ENCODE results near the gene RHD. TPM values are rescaled to one million over a fixed set of nuclear protein-coding genes. Genes with fewer than 3 reads are reported as not detected.
"Not testable (repeated sequence)": the region's sequence is repeated elsewhere in the genome, so short reads cannot be mapped to it uniquely, and the experiment has no call there.

Gene RHD
- total RNA-seq, 1 experiment from 2014 or later = not detected

- intact Hi-C loops (cut with micrococcal nuclease; ENCODE audit: unreplicated experiment) = not testable (repeated sequence)
Measured at GRCh38 chr1:25279693-25280111, 7.4 kb downstream of the RHD start.

DNA sequence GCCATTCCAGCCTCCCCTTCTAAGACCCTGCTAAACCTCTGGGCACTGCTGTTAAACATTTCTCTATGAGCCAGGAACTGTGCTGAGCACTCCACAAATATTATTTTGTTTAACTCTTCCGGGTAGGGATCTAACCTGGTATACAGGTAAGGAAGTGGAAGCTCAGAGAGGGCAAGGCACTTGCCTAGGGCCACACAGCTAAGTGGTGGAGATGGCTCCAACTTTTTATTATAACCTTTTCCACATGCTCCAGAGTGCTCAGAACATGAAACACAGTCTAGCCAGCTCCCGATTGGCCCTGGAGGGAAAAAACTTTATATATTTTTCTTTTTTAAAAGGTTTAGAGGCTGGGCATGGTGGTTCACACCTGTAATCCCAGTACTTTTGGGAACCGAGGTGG lies 13.6 kb downstream of the RHD start:
- intact Hi-C loops (cut with micrococcal nuclease; ENCODE audit: unreplicated experiment); H3K9me3 ChIP-seq; H3K4me1 Mint-ChIP-seq (ENCODE audit: low read depth, unreplicated experiment); H3K4me3 ChIP-seq (ENCODE audit: low read depth, low read length); POLR2A ChIA-PET; H3K4me1 ChIP-seq; H3K27me3 ChIP-seq (replicated peaks; ENCODE audit: control insufficient read depth, insufficient read depth, low read length); BruUV-seq (replicated peaks); H3K9me3 Mint-ChIP-seq (ENCODE audit: unreplicated experiment); H3K27me3 Mint-ChIP-seq (ENCODE audit: insufficient read depth, unreplicated experiment); DNase-seq; H3K27ac Mint-ChIP-seq (ENCODE audit: unreplicated experiment); H3K4me3 Mint-ChIP-seq (ENCODE audit: unreplicated experiment); H3K36me3 Mint-ChIP-seq (ENCODE audit: insufficient read depth, unreplicated experiment); CTCF ChIA-PET; H3K36me3 ChIP-seq (ENCODE audit: control insufficient read depth, insufficient read depth, low read length): not testable (repeated sequence)

More at GRCh38 chr1:25279693-25280111, 7.4 kb downstream of the RHD start:
- BruUV-seq (replicated peaks); H3K9me3 ChIP-seq; H3K36me3 Mint-ChIP-seq (ENCODE audit: insufficient read depth, unreplicated experiment); H3K4me1 ChIP-seq; H3K4me1 Mint-ChIP-seq (ENCODE audit: low read depth, unreplicated experiment); H3K9me3 Mint-ChIP-seq (ENCODE audit: unreplicated experiment); H3K4me3 Mint-ChIP-seq (ENCODE audit: unreplicated experiment); H3K4me3 ChIP-seq (ENCODE audit: low read depth, low read length); H3K27me3 ChIP-seq (replicated peaks; ENCODE audit: control insufficient read depth, insufficient read depth, low read length); H3K36me3 ChIP-seq (ENCODE audit: control insufficient read depth, insufficient read depth, low read length); H3K27ac Mint-ChIP-seq (ENCODE audit: unreplicated experiment); POLR2A ChIA-PET; CTCF ChIA-PET; H3K27me3 Mint-ChIP-seq (ENCODE audit: insufficient read depth, unreplicated experiment); DNase-seq: not testable (repeated sequence)

- H3K4me1 Mint-ChIP-seq (ENCODE audit: low read depth, unreplicated experiment); CTCF ChIA-PET; H3K4me1 ChIP-seq; H3K36me3 Mint-ChIP-seq (ENCODE audit: insufficient read depth, unreplicated experiment); H3K27ac Mint-ChIP-seq (ENCODE audit: unreplicated experiment); POLR2A ChIA-PET; BruUV-seq (replicated peaks); H3K4me3 ChIP-seq (ENCODE audit: low read depth, low read length); H3K36me3 ChIP-seq (ENCODE audit: control insufficient read depth, insufficient read depth, low read length); H3K27me3 Mint-ChIP-seq (ENCODE audit: insufficient read depth, unreplicated experiment); intact Hi-C loops (cut with micrococcal nuclease; ENCODE audit: unreplicated experiment); H3K4me3 Mint-ChIP-seq (ENCODE audit: unreplicated experiment); H3K9me3 ChIP-seq; H3K27me3 ChIP-seq (replicated peaks; ENCODE audit: control insufficient read depth, insufficient read depth, low read length); H3K9me3 Mint-ChIP-seq (ENCODE audit: unreplicated experiment); DNase-seq: not testable (repeated sequence)
Measured at GRCh38 chr1:25287164-25287563, 14.9 kb downstream of the RHD start.

DNA sequence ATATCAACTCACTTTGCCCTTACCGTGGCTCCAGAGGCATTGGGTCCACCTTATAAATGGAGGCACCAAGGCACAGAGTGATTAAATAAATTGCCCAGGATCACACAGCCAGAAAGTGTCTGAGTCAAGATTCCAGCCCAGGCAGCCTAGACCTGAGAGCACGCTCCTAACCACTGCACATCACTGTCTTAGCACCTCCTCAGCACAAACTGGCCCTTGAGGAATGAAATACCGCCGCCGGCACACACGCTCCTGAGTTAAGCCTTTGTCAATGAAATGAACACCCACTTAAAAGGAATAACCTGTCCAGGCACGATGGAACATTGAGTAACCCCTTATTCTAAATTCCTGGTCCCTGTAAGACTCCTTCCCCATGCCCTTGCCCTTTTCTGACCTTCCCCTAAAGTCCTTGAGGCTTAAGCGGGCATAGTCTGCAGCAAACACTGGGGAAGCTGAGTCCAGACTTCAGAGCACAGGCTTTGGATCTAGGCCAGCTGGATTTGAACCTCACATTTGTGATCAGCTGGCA lies 16.3 kb downstream of the RHD start:
- H3K9me3 ChIP-seq; CTCF ChIA-PET; DNase-seq; H3K4me3 ChIP-seq (ENCODE audit: low read depth, low read length); H3K4me3 Mint-ChIP-seq (ENCODE audit: unreplicated experiment); H3K36me3 Mint-ChIP-seq (ENCODE audit: insufficient read depth, unreplicated experiment); H3K27me3 Mint-ChIP-seq (ENCODE audit: insufficient read depth, unreplicated experiment); H3K36me3 ChIP-seq (ENCODE audit: control insufficient read depth, insufficient read depth, low read length); H3K9me3 Mint-ChIP-seq (ENCODE audit: unreplicated experiment); H3K4me1 ChIP-seq; H3K27me3 ChIP-seq (replicated peaks; ENCODE audit: control insufficient read depth, insufficient read depth, low read length); intact Hi-C loops (cut with micrococcal nuclease; ENCODE audit: unreplicated experiment); H3K4me1 Mint-ChIP-seq (ENCODE audit: low read depth, unreplicated experiment); BruUV-seq (replicated peaks); POLR2A ChIA-PET; H3K27ac Mint-ChIP-seq (ENCODE audit: unreplicated experiment): not testable (repeated sequence)

- H3K4me3 Mint-ChIP-seq (ENCODE audit: unreplicated experiment); H3K9me3 ChIP-seq; H3K36me3 Mint-ChIP-seq (ENCODE audit: insufficient read depth, unreplicated experiment); H3K36me3 ChIP-seq (ENCODE audit: control insufficient read depth, insufficient read depth, low read length); H3K4me1 Mint-ChIP-seq (ENCODE audit: low read depth, unreplicated experiment); CTCF ChIA-PET; H3K27me3 Mint-ChIP-seq (ENCODE audit: insufficient read depth, unreplicated experiment); H3K9me3 Mint-ChIP-seq (ENCODE audit: unreplicated experiment); H3K4me3 ChIP-seq (ENCODE audit: low read depth, low read length); H3K4me1 ChIP-seq; H3K27ac Mint-ChIP-seq (ENCODE audit: unreplicated experiment); H3K27me3 ChIP-seq (replicated peaks; ENCODE audit: control insufficient read depth, insufficient read depth, low read length); DNase-seq; BruUV-seq (replicated peaks); POLR2A ChIA-PET; intact Hi-C loops (cut with micrococcal nuclease; ENCODE audit: unreplicated experiment): not testable (repeated sequence)
Measured at GRCh38 chr1:25290043-25290442, 17.7 kb downstream of the RHD start.

- CTCF ChIA-PET; H3K9me3 ChIP-seq; H3K4me1 ChIP-seq; H3K27me3 Mint-ChIP-seq (ENCODE audit: insufficient read depth, unreplicated experiment); BruUV-seq (replicated peaks); intact Hi-C loops (cut with micrococcal nuclease; ENCODE audit: unreplicated experiment); POLR2A ChIA-PET; H3K4me1 Mint-ChIP-seq (ENCODE audit: low read depth, unreplicated experiment); H3K27me3 ChIP-seq (replicated peaks; ENCODE audit: control insufficient read depth, insufficient read depth, low read length); H3K4me3 Mint-ChIP-seq (ENCODE audit: unreplicated experiment); H3K27ac Mint-ChIP-seq (ENCODE audit: unreplicated experiment); H3K9me3 Mint-ChIP-seq (ENCODE audit: unreplicated experiment); DNase-seq; H3K36me3 Mint-ChIP-seq (ENCODE audit: insufficient read depth, unreplicated experiment); H3K4me3 ChIP-seq (ENCODE audit: low read depth, low read length); H3K36me3 ChIP-seq (ENCODE audit: control insufficient read depth, insufficient read depth, low read length): not testable (repeated sequence)
Measured at GRCh38 chr1:25293426-25293825, 21.1 kb downstream of the RHD start.

DNA sequence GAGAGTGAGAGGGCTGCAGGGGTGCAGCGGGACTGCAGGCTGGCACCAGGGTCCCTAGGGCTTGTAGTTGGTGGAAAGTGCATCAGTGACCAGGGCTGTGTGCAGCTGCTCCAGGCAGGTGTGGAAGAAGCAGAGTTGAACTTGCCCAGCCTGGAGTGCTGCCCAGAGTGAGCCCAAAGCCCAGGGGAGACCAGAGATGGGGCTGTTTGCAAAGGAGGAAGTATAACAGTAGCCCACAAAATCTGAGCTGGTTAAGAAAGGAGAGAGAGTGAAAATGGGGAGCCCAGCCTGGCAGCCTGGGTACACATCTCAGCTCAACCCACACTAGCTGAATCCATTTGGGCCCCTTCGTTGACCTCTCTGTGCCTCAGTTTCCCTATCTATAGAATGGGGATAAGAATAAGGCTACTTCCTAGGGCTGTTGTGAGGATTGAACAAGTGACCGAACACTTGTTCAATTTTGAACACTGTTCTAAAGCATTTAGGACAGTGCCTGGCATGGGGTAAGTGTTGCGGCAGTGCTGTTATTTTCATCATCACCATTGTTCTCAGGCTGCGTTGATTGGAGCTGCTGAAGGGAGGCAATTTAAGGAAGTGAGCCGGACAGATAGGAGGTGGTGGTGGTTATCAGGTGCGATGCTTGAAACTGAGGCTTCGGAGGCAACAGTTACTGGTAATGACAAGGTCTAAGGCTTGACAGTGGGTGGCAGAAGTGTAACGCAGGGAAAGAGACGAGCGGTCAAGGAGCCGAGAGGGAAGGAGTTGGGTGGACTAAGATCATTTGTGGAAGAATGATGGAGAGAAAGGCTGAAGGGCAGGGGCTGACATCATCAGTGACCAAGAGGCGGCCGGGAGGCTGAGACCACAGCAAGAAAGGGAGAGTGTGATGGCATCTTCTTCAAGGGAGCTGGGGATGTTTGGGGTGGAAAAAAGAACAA lies 22.8 kb downstream of the RHD start:
- H3K4me3 Mint-ChIP-seq (ENCODE audit: unreplicated experiment); H3K9me3 ChIP-seq; H3K4me3 ChIP-seq (ENCODE audit: low read depth, low read length); POLR2A ChIA-PET; intact Hi-C loops (cut with micrococcal nuclease; ENCODE audit: unreplicated experiment); H3K36me3 Mint-ChIP-seq (ENCODE audit: insufficient read depth, unreplicated experiment); BruUV-seq (replicated peaks); H3K27ac Mint-ChIP-seq (ENCODE audit: unreplicated experiment); H3K27me3 ChIP-seq (replicated peaks; ENCODE audit: control insufficient read depth, insufficient read depth, low read length); H3K4me1 Mint-ChIP-seq (ENCODE audit: low read depth, unreplicated experiment); H3K36me3 ChIP-seq (ENCODE audit: control insufficient read depth, insufficient read depth, low read length); H3K27me3 Mint-ChIP-seq (ENCODE audit: insufficient read depth, unreplicated experiment); H3K4me1 ChIP-seq; DNase-seq; CTCF ChIA-PET; H3K9me3 Mint-ChIP-seq (ENCODE audit: unreplicated experiment): not testable (repeated sequence)

Measured in Caco-2 (cell line).